Muscle of arm (tissue), 12 donors: ENCODE results near the gene MLN. TPM values are rescaled to one million over a fixed set of nuclear protein-coding genes. Genes with fewer than 3 reads are reported as not detected.

Experiments
- DNase-seq: peaks from one replicate; pipeline ENCODE4 v3.0.0-alpha.2; 2013
- polyA plus RNA-seq, 12 donors: library from polyadenylated mRNA; unstranded; fragments of 120-200 nt; gene quantifications; one replicate each; pipeline ENCODE4 v1.2.1, GENCODE V29; 2013; ENCODE audit not compliant: insufficient read length in 12 of 12

The MLN gene
- polyA plus RNA-seq, 12 donors, result not detected

DNA sequence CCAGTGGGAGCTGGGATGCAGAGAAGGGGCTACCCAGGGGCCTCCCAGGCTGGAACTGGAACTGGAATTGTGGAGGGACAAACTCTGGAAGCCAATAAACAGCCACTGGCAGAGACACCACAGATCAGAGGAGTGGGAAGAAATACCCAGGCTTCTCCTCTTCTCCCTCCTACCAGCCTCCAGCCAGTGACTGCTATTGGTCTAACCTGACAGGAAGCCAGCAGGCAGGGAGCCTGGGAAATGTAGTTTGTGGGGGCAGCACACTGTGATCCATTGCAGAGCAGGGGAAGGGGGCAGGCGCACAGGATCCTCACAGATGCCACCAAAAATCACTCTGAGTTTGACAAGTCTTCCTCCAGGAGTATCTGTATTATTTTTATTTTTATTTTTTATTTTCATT, 12.1 kb upstream of the MLN start:
- no peak for DNase-seq

DNA sequence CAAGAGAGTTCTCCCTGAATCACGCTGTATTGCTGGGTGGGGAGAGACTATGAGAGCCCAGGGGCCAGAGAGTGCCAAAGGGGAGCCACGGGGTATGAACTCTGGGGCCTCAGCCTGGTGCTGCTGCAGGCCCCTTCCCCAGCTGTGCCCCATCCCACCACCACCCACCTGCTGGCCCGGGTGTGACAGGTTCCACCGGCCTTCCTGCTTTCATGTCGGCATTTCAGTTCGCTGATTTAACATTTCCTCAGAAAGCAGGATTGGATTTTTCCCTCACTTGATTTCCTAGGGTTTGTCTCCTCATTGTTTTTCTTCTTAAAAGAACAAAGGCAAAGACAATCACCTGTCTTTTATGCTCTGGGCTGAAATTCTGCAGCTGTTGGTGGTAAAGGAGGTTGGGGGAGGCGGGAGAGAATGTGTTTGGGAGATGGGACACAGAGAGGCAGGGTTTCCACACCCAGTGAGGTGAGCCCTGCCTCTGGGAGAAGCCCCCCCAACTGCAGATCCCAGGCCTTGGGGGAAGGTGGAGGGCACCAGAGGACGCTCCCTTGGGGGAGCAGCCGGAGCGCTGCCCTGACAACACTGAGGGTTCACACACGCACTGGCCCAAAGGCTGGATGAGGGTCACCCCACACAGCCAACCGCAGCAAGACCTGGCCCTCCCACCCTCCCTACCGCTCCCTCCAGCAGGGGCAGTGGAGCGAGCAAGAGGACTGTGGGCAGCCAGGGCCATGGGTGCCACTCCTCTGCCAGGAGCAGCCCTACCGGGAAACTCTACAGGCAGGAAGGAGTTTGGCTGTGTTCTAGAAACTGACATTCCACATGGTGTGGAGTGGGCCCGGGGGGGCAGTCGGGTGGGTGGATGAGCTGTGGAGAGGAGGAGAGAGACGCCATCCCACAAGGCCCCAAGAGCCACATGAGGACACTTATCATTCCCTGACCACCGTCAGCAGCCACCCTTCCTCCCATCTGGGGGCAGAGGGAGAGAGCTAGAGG, 10.5 kb upstream of the MLN start:
- no peak for DNase-seq

DNA sequence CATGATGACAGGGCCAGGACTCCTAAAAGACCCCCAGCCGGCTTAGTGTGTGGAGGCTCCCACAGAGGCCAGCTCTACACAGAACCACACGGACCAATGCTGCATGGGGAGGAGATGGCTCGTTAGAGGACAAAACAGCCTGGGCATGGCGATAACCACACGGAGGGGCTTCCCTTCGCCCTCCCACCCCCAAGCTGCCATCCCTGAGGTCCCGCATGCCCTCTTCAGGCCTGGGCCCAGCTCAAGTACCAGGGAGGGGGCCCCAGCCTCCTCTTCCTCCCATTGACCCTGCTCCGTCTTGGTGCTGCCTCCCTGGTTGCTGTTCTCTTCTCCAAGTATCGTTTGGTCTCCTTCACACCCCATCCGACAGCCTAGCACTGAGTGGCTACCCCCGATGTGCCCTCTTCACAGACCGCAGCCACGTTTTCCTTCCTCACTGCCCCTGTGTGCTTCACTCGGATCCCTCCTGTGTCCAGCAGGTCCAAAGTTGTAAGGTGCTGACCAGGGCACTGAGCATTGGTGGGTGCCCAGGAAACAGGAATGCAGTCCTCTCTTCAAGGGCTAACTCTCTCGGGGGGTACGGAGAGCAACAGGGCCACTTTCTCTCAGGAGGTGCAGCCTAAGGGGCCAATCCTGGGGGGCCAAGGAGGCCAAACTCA, 9.6 kb upstream of the MLN start:
- DNase-seq, result no peak

DNA sequence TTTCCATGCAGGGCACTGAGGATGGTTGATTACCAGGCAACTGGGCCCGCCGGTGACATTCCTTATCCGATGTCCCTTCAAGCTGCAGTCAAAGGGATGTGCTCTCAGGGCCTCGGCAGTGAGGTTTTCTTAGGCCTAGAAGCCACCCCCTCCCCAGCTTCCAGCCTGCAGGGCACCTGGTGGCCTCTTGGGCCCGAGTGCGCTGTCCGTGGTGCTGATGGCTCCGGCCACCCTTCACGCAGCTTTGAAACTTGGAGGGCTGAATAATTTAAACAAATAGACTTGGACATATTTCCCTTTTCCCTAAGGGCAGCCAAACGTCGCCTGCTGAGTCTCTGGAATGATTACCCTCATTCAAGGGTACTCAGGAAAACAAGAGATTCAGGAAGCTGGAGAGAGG, 8.9 kb upstream of the MLN start:
- DNase-seq, result peak; percentile 64

DNA sequence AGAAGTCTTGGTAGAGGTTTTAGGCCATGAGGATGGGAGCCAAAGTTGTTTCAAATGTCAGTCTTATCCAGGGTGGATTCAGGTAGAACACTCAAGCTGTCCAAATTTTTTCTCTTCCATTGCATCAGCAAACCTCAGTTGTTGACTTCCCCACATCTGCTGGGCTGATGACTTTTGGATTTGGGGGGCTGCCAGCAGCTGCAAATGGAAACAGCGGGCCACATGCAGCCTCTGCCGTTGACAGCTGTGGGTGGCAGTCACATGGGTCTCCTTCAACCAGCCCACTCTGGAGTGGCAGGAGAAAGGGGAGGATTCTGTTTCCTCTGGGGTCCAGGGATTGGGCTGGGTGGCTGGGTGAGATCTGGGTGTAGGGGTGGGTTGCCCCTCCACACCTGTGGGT, 5.8 kb upstream of the MLN start:
- DNase-seq, result peak; percentile 29

DNA sequence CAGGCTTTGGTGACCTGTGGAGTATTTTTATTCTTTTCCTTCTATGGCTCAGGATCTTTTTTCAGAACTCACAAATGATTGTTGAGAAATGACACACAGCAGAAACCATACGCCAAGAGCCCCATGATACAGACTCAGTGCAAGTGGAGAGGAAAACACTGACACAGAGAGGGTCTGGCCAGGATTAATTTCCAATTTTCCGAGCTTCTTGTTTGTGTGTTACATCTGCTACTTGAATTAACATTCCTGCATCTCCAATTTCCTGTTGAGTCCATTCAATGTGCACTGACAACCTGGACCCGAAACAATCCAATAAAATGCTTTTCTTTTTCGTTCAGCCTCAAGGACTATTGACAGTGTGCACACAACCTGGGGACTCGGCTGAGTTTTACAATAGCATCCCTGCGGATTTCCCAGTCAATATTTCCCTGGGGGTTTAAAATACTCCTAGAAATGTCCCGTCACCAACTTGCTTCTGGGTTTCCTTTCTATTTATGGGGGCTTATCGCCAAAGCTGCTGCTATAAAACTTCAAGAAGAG, 4.9 kb upstream of the MLN start:
- peak; percentile 48 for DNase-seq

DNA sequence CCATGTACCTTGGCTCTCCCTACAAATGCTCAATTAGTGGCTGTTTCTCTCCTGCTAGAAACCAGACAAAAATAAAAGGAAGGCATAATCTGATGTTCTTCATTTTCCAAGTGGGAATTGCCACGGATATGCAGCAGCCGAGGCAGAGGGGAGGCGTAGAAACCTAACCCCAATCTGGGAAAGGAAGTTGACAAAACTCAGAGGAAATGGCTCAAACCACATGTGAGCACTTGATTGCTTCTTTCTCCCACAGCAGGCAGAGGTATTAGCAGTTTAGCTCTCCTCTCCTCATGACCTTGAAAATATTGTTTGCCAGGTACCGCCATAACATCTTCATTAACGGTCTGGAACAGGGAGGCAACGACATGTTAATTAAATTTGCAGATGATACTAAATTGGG, 3.8 kb upstream of the MLN start:
- DNase-seq, result no peak

DNA sequence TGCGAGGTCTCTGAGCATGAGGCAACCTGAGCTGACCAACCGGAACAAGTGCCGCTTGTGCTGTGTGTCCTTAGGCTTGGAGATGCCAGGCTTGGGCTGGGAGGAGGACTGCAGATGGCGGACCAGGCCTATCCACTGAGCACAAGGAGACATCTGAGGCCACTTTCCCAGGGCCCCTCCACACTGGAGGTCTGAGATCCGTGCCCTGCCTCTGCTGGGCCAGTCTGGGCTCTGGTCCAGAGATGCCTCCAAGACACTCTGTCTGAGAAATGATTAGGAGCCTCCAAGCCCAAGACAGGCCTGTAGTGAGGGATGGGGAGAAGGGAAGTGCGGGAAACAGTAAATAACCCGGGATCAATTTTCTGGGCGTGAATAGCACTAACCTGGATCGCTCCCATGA, 3.0 kb upstream of the MLN start:
- DNase-seq, result no peak

DNA sequence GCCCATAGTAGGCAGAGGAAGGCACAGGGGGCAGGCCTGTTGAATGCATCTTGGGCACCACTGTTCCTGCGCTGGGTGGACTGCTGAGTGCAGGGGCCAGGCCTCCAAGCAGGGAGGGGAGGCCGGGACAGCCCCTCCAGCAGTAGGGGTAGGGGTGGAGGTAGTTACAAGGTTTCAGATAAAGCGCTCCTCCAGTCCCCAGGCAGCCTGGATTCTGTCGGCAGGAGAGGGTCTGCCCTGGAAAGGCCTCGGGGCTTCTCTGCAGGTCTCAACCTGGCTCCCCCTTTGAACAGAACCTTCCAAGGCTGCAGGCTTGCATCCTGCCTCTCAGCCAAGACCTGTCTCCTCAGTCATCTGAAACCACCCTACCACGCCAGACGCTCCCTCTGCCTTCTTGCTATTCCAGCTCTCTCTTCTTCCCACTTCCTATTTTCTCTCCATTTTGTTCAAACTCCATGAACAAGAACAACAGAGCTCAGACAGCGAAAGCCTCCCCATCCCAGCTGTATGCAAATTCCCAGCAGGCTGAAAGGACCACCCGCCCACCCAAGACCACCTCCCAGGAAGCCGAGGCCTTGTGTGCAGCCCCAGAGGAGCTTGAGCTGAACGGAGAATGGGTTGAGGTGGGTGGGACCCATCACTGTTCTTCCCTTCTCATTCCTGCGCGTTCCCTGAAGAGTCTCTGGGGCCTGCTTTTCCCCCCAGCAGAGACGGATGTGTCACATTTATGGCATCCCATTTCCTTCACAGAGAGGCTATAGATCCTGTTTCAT, 1.4 kb downstream of the MLN start:
- no peak for DNase-seq

DNA sequence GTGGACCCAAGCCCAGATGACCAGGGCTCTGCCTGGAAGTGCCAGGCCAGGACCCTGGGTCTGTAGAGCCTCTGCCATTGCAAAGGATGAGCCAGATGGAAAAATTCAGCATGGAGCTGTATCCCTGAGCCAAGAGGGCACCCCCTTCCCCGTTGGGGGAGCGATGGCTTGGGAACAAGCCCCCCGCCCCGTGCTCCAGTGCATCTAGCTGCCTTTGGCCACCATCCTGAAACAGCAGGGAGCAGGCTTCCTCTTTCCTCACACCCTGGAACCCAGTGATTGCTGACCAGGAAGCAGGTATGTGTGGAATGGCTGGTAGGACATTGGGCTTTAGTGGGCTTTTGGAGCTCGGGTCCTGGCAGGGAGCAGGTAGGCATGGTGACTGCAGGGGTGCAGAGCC, 2.2 kb downstream of the MLN start:
- no peak for DNase-seq

DNA sequence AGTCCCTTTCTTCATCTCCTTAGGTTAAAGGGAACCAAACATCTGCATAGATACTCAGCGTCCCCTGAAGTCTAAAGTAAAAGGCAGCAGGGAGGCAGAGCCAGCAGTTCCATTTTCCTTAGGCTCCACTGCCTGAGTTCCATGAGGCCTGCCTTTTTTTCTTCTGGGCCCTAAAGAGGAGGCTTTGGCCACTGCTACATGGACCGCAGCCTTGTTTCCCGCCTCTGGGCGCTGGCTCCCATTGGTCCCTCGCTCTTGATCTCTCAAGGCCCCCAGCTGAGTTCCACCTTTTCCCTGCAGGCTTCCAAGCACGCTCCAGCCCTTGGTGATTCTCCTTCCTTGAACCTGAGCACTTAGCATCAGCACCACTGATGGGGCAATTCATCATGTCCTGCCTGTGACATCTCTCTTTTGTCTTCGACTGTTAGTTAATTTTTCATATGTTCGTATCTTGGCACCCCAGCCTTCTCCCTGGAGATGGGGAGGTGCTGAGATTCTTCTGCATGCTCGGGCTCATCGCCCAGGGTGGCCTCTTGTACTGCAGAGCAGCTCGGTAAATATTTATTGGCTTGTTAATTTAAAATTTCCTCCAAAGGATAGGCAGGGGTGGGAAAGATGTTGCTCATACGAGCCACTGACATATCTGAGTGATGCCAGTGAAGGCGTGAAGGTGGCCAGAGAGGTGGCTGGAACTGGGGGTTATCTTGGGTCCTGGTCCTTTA, 3.4 kb downstream of the MLN start:
- no peak for DNase-seq

DNA sequence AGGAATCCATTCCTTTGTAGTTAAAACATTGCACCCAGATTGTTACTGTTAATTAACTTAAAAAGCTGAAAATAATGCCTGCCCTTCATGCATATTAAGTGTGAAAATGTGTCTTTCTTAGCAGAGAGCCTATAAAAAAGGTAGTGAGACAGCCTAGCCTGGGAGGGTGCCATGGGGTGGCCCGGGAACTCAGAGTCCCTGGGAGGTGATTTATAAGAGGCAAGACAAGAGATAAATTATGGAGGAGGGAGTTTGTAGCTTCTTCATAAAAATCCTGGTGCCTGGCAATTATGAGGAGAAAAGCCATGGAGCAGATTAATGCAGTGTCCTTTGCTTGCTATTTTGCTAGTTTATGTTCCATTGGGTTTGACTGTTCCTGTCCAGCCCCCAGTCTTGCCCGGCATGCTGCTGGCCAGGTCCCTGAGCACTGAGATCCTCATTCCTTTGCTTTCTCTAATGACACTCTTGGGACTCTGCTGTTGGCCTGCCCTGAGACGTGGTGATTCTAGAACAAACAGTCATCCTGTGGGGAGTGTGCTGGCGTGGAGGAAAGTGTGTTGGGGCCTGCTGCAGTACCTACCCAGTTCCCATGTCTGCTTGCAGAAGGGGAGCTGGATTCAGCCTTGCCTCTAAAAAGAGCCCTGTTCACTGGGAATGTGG, 4.2 kb downstream of the MLN start:
- DNase-seq, result no peak

DNA sequence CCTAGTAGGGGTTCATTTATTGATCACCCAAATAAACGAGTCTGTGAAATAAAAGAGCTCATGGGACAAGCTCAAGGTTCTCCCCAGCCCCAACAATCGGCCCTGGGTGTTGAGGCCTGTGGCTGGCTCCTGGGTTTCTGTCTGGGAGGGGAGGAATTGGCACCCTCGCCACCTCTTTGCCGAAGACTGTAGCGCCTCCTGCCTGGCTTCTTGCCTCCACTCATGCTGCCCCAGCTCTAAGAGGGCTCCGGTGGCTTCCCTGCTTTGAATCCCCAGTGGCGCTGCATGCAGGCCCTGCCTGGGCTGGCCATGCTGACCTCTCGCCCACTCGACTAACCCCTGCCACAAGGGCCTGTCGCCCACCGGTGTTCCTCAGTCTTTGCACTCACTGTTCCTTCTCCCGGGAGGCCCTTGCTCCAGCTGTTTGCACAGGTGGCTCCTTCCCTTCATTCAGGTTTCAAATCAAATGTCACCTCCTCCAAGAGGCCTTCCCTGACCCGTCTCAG, 5.4 kb downstream of the MLN start:
- no peak for DNase-seq

DNA sequence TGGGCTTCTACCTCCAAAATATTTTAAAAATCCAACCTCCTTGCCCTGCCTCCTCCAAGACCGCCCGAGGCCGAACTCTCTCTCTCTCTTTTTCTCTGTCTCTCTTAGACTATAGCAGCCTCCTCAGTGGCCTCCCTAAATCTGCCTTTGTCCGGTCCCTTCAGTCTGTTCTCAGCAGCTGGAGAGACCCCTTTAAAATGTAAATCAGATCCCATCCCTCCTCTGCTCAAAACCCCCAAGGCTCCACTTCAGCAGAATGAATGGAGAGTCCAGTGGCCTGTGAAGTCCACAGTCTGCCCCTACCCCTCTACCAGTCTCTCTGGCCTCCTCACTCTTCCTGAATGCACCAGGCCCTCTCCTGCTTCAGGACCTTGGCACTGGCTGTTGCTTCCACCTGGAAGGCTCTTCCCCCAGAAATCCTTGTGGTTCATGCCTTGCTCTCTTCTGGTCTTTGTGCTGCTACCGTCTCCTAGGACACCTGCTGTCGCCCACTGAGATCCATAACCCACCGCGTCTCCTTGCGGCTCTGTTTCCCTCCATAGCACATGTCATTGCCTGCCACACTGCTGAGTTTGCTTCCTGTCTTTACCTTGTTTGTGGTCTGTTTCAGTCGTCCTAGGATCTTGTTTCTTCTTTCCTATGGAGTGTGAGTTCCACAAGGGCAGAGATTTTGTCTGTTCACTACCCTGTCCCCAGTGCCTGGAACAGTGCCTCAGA, 6.0 kb downstream of the MLN start:
- no peak for DNase-seq

DNA sequence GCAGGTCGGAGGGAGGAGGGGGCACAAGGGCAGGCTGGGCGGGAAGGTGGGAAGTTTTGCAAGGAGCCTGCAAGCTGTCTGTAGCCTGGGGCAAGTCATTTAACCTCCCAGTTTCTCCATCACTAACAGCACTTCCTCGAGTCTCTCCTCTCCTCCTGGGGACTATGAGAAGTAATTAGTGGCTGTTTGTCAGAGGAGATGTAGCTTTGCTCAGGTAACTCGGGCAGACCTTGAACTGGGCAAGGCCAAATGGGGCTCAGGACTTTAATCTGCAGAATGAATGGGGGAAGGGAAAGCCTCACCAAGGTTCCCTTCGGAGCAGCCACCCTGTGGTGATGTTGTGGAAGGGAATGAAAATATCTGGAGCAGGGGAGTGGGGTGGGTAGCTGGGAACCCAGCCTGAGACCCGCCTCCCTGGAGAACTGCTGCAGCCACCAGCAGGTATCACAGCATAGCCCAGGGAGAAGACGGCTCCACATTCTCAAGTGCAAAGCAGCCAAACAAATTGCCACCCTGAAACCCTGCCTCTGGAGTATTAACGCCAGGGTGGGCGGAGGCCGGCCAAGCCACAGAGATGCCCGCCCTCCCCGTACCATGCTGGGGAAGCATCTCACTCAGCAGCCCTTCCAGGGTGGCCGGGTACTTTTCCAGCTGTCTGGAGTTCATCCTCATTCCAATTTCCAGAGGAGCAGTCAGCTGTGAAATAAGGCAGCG, 8.7 kb downstream of the MLN start:
- no peak for DNase-seq

DNA sequence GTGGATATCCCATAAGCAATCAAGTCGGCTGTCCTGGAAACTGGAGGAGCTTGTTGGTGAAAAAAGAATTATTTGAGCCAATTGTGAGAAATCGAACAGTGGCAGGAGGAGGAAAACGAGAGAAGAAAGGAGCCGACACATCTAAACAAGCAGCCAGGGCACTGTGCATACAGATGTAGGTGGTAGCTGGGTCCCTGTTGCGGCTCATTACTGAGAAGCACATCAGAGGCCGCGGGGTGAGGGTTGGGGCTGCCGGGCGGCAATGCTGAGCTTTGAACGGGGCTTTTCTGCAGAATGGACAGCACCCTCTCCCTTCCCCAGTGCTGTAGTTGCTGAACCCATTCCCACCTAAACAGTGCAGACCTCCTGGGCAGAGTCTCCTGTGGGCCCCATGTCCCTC, 10.8 kb downstream of the MLN start:
- no peak for DNase-seq

DNA sequence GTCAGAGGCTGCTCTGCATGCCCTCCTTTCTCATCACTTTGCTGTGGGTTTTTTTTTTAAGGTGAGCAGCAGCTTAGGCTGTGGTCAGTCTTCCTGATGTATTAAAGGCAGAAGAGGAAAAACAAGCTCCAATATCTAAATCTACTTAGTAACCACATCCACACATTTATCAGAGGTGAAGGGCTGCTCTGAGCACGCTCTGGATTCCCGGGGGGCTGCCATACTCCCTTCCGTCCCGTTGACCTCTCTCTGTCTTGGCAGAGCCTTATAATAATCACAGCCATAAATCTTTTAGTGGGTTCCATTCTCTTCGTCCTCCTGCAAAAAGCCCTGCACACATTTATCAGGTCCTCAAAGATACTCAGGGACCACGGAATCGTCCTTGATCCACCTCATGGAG, 12.2 kb downstream of the MLN start:
- DNase-seq, result no peak

DNA sequence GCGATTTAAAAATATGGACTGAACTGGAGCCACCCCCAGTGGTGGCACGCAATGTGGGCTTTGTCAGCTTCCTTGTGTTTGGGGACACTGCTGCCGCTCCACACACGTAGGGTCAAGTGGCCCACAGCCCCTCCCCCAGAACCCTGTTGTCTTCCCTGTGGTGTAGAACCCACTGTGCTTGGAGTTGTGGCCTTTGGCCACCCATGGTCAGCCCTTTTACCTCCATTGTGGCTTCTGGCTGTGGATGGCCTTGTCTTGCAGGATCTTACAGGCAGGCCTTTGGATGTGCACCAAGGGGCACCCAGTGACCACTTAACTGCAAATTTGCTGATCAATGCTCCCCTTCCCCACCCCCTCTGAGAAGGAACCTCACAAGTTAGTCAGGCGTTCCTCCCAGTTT, 12.9 kb downstream of the MLN start:
- DNase-seq, result no peak

DNA sequence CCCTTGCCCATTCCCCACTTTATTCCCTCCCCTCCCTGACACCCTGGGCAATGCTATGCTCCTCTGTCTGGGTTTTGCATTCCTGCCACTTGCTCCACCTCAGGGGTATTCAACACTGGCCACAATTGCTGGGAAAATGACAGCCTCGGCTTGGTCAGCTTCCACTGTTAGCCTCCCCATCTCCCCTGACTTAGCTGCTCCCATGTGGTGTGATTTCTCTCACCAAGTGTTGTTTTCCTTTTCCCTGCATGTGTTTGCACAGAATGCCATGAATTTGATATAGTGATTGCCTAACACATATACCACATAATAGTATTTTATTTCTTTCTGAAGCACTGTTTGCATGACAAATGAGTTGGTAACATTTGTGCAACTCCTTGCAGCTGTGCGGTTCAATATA, 13.4 kb downstream of the MLN start:
- no peak for DNase-seq

DNA sequence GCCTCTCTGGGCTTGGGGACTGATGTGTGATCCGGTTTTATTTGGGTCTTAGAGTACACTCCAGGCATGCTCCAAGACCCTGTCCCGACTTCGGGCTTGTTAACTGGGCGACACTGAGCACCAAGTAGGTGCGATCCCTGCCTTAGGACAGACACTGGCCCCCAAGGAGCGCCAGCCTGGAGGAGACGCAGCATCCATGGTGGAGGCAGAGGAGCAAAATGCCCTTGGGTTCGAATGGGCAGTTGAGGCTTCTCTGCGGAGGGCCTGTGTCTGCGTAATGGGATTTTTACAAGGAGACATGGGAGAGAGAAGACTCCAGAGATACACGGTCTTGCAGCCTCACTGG, 14.3 kb downstream of the MLN start:
- no peak for DNase-seq
